HG02642 (cell line): ENCODE data around the gene SPATA16.
"Not testable (repeated sequence)": the region's sequence is repeated elsewhere in the genome, so short reads cannot be mapped to it uniquely, and the experiment has no call there.

Experiments
- ATAC-seq: cut with Tn5 transposase; IDR thresholded peaks from one replicate; pipeline ENCODE4 v1.9.1; 2021; ENCODE audit warnings: mild to moderate bottlenecking; ENCODE audit not compliant: unreplicated experiment, poor library complexity

The SPATA16 gene

GRCh38 chr3:173065543-173065981, 75.5 kb downstream of the SPATA16 start:
- ATAC-seq: no peak

GRCh38 chr3:173064631-173065030, 76.4 kb downstream of the SPATA16 start:
- ATAC-seq: no peak

DNA sequence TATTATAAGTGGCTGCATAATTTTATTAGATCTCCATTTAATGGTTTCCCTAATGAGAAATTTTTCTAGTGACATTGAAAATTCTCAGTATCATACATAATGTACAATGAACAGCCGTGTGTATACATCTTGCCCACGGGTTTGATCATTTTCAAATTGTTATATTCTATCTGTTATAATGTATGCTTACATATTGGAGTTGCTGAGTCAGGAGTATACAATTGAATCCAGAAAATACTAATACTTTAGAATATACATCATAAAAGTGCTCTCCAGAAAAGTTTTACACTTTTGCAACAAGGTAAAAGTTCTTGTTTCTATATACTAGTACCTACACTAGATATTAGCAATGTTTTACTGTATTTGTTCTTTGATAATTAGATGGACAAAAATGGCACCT, 82.8 kb downstream of the SPATA16 start:
- no peak for ATAC-seq

- no peak for ATAC-seq
Measured at GRCh38 chr3:173055228-173055933, 85.7 kb downstream of the SPATA16 start.

DNA sequence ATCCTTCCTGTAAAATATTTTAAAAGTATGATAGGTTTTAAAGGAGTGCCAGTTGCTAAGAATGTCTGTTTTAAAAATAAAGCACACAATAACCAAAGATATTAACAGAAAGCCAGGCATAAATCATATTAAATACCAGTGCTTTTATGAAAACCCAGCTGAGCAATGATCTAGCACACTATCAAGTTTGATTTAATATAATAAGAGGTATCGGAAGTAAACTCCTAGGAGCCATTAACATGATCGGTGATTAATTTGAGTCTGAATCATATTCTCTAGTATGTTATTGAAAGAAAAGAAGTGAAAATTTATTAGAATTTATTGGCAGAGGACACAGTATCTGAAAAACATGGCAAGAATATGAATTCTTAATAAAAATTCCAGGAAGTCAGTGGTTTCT, 91.7 kb downstream of the SPATA16 start:
- ATAC-seq: no peak

DNA sequence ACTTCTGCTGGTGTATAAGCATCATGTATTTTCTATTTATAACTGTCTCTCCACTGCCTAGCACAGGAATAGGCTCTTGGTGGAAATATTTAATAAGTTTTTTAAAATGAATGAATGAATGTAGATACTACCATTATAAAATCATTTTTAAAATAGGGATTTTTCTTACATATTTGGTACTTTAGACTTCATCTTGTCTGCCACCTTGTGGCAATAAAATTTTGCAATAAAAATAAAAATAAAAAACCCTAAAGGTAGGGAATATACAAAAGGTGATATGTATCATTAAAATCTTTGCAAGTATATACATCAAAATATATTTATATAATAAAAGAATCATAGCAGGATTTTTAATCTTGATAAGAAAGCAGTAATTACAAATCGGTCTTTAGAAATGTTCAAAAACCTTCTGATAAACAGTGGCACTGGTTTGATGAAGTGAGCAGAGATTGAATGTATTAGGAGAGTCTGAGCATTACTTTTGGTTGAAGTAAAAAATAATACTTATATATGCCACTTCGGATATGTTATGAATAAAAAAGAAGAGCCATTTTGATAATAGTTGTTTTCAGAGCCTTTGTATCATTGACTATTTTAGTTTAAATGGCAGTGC, 95.2 kb downstream of the SPATA16 start:
- no peak for ATAC-seq

- no peak for ATAC-seq
Measured at GRCh38 chr3:173044998-173045397, 96.0 kb downstream of the SPATA16 start.

GRCh38 chr3:173043757-173044156, 97.3 kb downstream of the SPATA16 start:
- ATAC-seq: no peak

- no peak for ATAC-seq
Measured at GRCh38 chr3:173038484-173038871, 102.6 kb downstream of the SPATA16 start.

DNA sequence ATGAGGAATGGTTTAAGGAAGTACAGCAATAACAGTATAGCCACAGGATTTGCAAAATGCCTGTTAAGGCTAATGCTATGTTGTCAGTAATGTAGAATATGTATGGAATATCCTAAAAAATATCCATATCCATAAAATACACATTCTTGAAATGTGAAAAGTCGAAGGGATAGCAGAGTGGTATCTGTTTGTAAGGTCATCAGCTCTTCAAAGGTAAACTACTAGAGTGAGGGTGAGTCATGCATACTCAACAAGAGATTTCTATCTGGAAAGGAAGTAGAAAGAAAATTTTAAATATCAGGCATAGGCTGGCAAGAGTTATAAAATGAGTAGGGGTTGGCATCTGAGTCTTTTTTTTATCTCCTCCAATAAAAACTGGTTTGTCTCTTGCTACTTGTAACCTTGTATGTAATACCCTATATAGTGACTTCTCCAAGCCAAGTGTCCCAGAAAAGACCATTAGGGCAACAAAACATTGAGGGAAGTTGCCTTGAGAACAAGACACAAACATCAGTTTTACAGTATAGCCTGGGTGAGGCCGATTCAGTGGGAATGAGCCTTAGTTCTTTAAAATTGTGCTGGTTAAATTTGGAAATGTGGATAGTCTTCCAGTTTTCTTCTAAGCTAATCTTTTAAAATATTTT, 103.1 kb downstream of the SPATA16 start:
- ATAC-seq: no peak

DNA sequence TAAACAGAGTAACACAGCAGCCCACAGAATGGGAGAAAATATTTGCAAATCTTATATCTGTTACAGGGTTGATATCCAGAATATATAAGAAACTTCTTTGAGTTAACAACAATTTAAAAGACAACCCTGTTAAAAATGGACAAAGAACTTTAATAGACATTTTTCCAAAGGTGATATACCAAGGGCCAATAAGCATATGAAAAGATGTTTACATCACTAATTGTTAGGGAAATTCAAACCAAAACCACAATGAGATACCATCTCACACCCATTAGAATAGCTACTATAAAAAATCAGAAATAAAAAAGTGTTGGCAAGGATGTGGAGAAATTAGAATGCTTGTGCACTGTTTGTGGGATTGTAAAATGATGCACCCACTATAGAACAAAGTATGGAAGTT, 110.8 kb downstream of the SPATA16 start:
- no peak for ATAC-seq

DNA sequence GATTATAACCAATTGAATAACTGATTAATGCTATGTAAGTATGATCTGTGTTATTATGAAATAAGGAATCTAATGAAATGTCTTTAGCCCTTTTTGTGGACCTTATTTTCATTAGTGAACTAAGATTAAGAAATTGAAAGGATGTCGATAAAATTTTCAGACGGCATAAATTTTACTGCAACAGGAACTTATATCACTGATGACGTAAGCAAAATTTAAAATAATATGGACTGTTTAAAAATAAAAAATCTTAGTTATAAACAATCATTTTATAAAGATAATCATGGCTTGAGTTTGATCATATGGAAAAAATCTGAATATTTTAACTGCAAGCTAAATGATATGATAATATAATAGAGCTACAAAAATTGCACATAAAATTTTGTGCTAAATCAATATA, 112.7 kb downstream of the SPATA16 start:
- no peak for ATAC-seq

DNA sequence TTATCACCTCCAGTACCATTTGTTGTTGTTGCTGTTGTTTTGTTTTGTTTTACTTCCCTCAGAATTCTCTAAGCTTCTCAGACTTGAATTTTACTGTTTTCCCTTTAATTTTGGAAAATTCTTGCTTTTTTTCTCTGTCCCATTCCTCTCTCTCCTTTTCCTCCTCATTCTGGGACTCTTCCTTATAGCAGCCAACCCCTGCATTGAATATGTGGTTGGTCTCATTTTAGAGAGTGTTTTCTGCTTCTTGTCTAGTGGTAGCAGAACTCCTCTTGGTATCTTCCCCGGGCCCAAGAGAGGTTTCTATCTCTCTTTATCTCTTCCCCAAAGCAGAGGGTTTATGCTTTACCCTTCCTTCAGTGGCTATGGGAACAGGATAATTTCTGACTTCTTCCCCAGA, 113.6 kb downstream of the SPATA16 start:
- ATAC-seq: no peak

DNA sequence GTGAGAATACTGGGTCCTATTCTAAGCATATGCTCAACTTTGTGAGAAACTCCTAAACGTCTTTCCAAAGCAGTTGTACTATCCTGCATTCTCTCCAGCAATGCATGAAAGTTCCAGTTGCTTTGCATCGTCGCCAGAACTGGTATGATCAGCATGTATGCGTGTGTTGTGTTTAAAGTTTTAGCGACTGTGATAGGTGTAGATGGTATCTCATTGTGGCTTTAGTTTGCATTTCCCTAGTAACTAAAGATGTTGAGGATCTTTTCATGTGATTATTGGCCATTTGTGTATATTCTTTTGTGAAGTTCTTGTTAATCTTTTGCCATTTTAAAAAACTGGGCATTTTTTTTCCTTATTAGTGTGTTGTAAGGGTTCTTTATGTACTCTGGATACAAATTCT, 115.1 kb downstream of the SPATA16 start:
- no peak for ATAC-seq

DNA sequence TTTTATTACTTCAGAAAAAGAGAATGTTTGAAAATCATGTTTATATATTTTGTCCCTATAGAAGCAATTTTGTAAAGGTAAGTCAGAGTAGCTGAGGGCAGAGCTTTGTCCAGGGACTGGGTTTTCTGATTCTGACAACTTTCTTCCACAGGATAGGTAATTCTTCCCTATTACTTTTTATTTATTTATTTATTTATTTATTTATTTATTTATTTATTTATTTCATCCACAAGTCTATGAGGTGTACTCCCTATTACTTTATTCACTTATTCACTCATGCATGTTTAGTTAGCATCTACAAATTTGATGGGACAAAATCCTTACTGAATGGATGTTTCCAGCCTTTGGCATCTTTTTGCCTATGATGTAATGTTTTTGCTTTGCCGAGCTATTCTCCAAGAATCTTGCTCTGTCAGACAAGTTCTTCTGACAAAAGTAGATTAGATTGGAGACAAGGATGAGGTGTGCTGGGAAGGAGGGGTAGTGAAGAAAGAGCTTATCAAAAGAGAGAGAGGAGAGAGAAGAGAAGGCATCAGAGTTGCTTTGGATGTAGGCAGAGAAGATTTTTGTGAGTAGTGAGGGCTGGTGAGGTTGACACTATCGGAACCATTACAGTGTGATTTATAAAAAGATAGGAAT, 119.4 kb downstream of the SPATA16 start:
- no peak for ATAC-seq

- ATAC-seq: not testable (repeated sequence)
Measured at GRCh38 chr3:173020128-173020527, 120.9 kb downstream of the SPATA16 start.

DNA sequence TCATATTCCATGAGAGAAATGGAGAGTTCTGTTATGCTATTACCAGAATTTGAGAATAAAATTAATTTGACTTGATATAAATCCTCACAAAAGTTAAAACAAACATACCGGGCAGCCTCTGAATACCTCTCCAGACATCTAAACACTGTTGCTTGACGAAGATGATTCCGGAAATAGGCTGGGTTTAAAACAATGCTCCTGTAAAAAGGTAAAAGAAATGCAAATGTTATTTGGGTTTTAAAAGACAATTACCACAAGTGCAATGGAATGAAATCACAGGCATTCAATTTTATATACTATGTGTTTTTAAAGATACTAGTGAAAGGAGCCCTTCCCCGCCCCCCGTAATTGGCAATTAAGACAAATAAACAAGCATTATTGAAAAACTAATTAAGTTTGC, 121.7 kb downstream of the SPATA16 start:
- no peak for ATAC-seq

DNA sequence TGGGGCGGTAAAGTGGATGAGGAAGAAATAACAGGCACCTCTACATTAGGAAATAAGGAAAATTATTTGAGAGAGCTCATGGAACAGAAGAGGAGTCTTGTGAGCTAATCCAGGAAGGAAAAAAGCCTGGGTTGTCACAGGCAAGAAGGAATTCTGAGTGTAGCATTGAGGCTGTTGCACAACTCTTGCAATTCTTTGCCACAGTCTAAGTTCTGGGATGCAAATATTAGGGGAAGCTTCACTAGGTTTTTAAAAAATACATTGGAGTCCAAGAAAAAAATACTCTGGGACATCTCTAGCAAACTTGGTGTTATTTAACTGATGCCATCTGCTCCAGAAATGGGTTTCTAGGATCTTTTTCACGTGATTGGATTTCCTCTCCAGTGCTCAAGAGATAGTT, 122.3 kb downstream of the SPATA16 start:
- no peak for ATAC-seq

- no peak for ATAC-seq
Measured at GRCh38 chr3:173013219-173013832, 127.7 kb downstream of the SPATA16 start.

DNA sequence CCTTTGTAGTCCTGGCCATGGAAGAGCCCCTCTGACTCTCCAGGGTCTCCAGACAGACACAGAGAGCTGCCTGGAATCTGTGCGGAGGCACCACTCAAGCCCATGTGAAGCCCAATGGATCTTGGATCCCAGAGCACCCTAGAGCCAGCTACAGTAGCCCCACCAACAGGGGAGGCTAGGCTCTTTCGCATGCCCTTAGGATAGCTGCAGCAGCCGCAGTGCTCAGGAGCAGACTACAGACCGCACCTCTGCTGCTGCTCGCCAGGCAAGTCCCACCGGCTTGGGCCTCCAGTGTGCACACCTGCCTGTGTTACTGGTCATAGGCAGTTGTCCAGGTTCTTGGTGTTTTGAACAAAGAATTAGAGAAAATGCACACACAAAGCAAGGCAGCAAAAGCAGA, 131.6 kb downstream of the SPATA16 start:
- ATAC-seq: no peak

- no peak for ATAC-seq
Measured at GRCh38 chr3:173008978-173009377, 132.1 kb downstream of the SPATA16 start.
